Ectodermal cell (in vitro differentiated cells): ENCODE data around the gene CPVL.

Source experiments
- H3K27ac ChIP-seq: 2 replicates; pipeline ENCODE4 v1.7.0; 2013; ENCODE audit warnings: mild to moderate bottlenecking, low read depth, low read length; ENCODE audit not compliant: insufficient read depth, poor library complexity, severe bottlenecking
- H3K27me3 ChIP-seq: 2 replicates; pipeline ENCODE4 v1.7.0; 2013; ENCODE audit warnings: mild to moderate bottlenecking, low read length; ENCODE audit not compliant: insufficient read depth, control insufficient read depth, poor library complexity, severe bottlenecking
- H3K36me3 ChIP-seq: one replicate; pipeline ENCODE4 v1.7.0; 2013; ENCODE audit warnings: low read length; ENCODE audit not compliant: control insufficient read depth, insufficient read depth
- H3K4me1 ChIP-seq: one replicate; pipeline ENCODE4 v1.7.0; 2013; ENCODE audit warnings: low read length; ENCODE audit not compliant: control insufficient read depth, insufficient read depth
- H3K4me3 ChIP-seq: 2 replicates; pipeline ENCODE4 v1.7.0; 2013; ENCODE audit warnings: low read depth, low read length, control low read depth; ENCODE audit not compliant: insufficient read depth
- H3K9me3 ChIP-seq: 2 replicates; pipeline ENCODE4 v1.7.0; 2013; ENCODE audit warnings: mild to moderate bottlenecking, low read length, moderate library complexity; ENCODE audit not compliant: control insufficient read depth
- WGBS, 2 experiments: methylation state at CpG; one replicate each; pipeline ENCODE4 v1.1.7; 2013; ENCODE audit warnings: missing lambda C conversion rate in 2 of 2; 5-methylcytosine and 5-hydroxymethylcytosine counted together

The CPVL gene

GRCh38 chr7:29013082-29013695 is 133.1 kb downstream of the CPVL start:
- Histone ChIP-seq H3K36me3 (no peaks in the 10 kb centered on the region), H3K4me1 (no peaks in the 10 kb centered on the region), H3K27ac (no peak overlapping the region), H3K4me3 (no peak overlapping the region), H3K9me3 (no peaks in the 10 kb centered on the region), H3K27me3 (no peaks in the 10 kb centered on the region)
- WGBS, 2 experiments: 80 to 97% methylated on average over 1 of the region's 1 CpG

GRCh38 chr7:29009947-29010346 is 136.4 kb downstream of the CPVL start:
- Histone ChIP-seq H3K27ac (no peak overlapping the region), H3K4me3 (no peak overlapping the region), H3K36me3 (no peaks in the 10 kb centered on the region), H3K4me1 (no peaks in the 10 kb centered on the region), H3K9me3 (no peaks in the 10 kb centered on the region), H3K27me3 (no peaks in the 10 kb centered on the region)
- 78% methylated on average over 1 of the region's 1 CpG; no CpG with 5 or more reads in 1 of the 2 experiments for WGBS, 2 experiments

GRCh38 chr7:29008590-29008989 is 137.7 kb downstream of the CPVL start:
- no peaks in the 10 kb centered on the region for H3K9me3 ChIP-seq
- H3K27me3 ChIP-seq: no peaks in the 10 kb centered on the region
- no peak overlapping the region for H3K27ac ChIP-seq
- H3K4me1 ChIP-seq: no peaks in the 10 kb centered on the region
- WGBS, 2 experiments: 91 to 95% methylated on average over 2 of the region's 2 CpGs
- H3K36me3 ChIP-seq: no peaks in the 10 kb centered on the region
- H3K4me3 ChIP-seq: no peak overlapping the region

- Histone ChIP-seq H3K4me1 (no peaks in the 10 kb centered on the region), H3K36me3 (no peaks in the 10 kb centered on the region), H3K4me3 (no peak overlapping the region), H3K27me3 (no peaks in the 10 kb centered on the region), H3K27ac (no peak overlapping the region), H3K9me3 (peaks cover 4% of the 10 kb centered on the region)
- WGBS, 2 experiments: 95 to 100% methylated on average over 1 of the region's 2 CpGs
These were observed 139.2 kb downstream of the CPVL start for GRCh38 chr7:29007127-29007526.

GRCh38 chr7:29005829-29006228 is 140.5 kb downstream of the CPVL start:
- peaks cover 8% of the 10 kb centered on the region for H3K4me1 ChIP-seq
- no peaks in the 10 kb centered on the region for H3K27me3 ChIP-seq
- H3K4me3 ChIP-seq: no peak overlapping the region
- H3K27ac ChIP-seq: no peak overlapping the region
- peaks cover 4% of the 10 kb centered on the region for H3K9me3 ChIP-seq
- 93 to 95% methylated on average over 2 to 3 of the region's 3 CpGs for WGBS, 2 experiments
- H3K36me3 ChIP-seq: no peaks in the 10 kb centered on the region

- H3K36me3 ChIP-seq: no peaks in the 10 kb centered on the region
- 68 to 85% methylated on average over 1 of the region's 1 CpG for WGBS, 2 experiments
These were observed 140.9 kb downstream of the CPVL start for GRCh38 chr7:29005406-29005805.

GRCh38 chr7:29003703-29004102 is 142.6 kb downstream of the CPVL start:
- peaks cover 8% of the 10 kb centered on the region for H3K4me1 ChIP-seq
- H3K4me3 ChIP-seq: no peak overlapping the region
- no peaks in the 10 kb centered on the region for H3K36me3 ChIP-seq
- no peaks in the 10 kb centered on the region for H3K27me3 ChIP-seq
- peaks cover 4% of the 10 kb centered on the region for H3K9me3 ChIP-seq
- no peak overlapping the region for H3K27ac ChIP-seq
- WGBS, 2 experiments: 97% methylated on average over 5 of the region's 5 CpGs

More at GRCh38 chr7:29005406-29005805, 140.9 kb downstream of the CPVL start:
- Histone ChIP-seq H3K9me3 (peaks cover 4% of the 10 kb centered on the region), H3K27me3 (no peaks in the 10 kb centered on the region), H3K4me3 (no peak overlapping the region), H3K27ac (no peak overlapping the region), H3K4me1 (peaks cover 8% of the 10 kb centered on the region)

- no peaks in the 10 kb centered on the region for H3K36me3 ChIP-seq
- no peak overlapping the region for H3K27ac ChIP-seq
- peaks cover 15% of the 10 kb centered on the region for H3K4me1 ChIP-seq
- H3K4me3 ChIP-seq: no peak overlapping the region
- H3K27me3 ChIP-seq: no peaks in the 10 kb centered on the region
- 94 to 97% methylated on average over 2 of the region's 2 CpGs for WGBS, 2 experiments
- peaks cover 4% of the 10 kb centered on the region for H3K9me3 ChIP-seq
These were observed 145.6 kb downstream of the CPVL start for GRCh38 chr7:29000717-29001076.

GRCh38 chr7:28999895-29000716 is 146.2 kb downstream of the CPVL start:
- H3K4me3 ChIP-seq: no peak overlapping the region
- H3K9me3 ChIP-seq: peaks cover 4% of the 10 kb centered on the region
- H3K4me1 ChIP-seq: peaks cover 15% of the 10 kb centered on the region
- H3K27ac ChIP-seq: no peak overlapping the region
- H3K36me3 ChIP-seq: no peaks in the 10 kb centered on the region
- H3K27me3 ChIP-seq: no peaks in the 10 kb centered on the region
- 90 to 92% methylated on average over 12 of the region's 12 CpGs for WGBS, 2 experiments

GRCh38 chr7:28999427-28999826 is 146.9 kb downstream of the CPVL start:
- H3K27ac ChIP-seq: no peak overlapping the region
- no peaks in the 10 kb centered on the region for H3K27me3 ChIP-seq
- WGBS, 2 experiments: 93 to 96% methylated on average over 4 to 5 of the region's 5 CpGs
- no peaks in the 10 kb centered on the region for H3K36me3 ChIP-seq
- H3K4me1 ChIP-seq: peaks cover 15% of the 10 kb centered on the region
- no peak overlapping the region for H3K4me3 ChIP-seq
- H3K9me3 ChIP-seq: peaks cover 4% of the 10 kb centered on the region
